KG1 (cell line): ENCODE data around the gene MYNN.
A peak's percentile ranks its signal among the peaks of the same experiment; 100 is the strongest.
"Not testable (repeated sequence)": the region's sequence is repeated elsewhere in the genome, so short reads cannot be mapped to it uniquely, and the experiment has no call there.

Experiments
- DNase-seq: peaks from one replicate; lab custom pipeline; 2025; lab: John Stamatoyannopoulos, UW

Gene MYNN

DNA sequence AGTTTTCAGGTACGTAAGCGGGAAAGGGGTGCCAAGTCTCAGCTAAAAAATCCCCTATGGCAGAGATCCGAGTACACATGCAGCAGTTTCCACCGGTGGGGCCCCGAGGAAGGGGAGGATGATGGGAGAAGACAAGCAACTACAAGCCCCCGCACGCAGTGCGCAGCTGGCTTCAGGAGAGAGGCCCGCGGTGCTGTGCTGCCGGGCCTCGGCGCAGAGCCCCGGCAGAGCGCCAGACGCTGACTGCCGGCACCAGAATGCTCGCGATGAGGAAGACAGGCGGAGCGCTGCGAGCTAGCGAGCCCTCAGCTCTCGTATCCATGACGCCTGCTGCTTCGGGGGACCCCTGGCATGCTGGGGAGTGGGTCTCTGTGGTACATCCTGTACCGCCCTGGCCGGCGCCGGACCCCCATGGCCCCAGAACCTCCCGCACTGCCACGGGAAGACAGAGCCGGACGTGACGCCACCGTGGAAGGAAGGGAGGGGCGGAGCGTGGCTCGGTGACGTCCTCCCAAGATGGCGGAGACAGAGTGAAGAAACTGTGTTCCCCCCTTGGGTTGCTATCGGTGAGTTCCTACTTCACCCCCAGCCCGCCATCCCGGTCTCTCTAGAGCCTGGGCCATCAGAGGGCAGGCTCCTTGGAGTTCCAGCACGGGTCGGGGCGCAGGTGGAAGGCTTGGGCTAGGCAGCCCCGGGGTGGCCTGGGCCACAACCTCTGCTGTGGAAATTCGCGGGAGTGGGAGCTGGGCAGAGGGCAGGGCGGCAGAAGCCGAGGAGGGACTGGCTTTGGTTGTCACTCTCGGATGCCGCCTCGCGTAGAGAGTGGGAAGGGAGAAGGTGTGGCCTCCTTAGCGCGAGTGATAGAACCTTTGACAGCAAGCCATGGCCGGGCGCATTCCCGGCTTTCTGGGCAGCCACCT, at the start of gene MYNN:
Gene MYNN (plus strand): TSS at position 500 of the 920 bp plus-strand sequence. CDS start 900 bp downstream, outside the sequence.
- peak; percentile 88 for DNase-seq

- not testable (repeated sequence) for DNase-seq
Measured at GRCh38 chr3:169731857-169732256, 41.3 kb upstream of the MYNN start.

DNA sequence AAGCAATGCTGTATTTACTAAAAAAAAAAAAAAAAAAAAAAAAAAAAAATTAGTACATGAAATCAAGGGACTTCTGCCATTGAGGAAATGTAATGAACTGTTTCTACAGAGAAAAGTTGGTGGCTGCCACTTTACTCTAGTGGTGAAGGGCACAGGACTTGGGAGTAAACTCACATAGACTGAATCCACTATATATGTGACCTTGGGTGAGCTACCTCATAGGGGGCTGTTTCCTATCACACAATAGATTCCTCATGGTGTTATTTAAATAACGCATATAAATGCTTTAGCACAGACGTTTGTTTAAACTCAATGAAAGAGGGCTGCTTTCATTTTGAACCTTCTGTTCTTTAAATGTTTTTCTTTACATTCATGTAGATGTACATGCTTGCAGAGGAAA, 34.1 kb upstream of the MYNN start:
- no peak for DNase-seq

GRCh38 chr3:169744366-169745054, 28.7 kb upstream of the MYNN start:
- no peak for DNase-seq

DNA sequence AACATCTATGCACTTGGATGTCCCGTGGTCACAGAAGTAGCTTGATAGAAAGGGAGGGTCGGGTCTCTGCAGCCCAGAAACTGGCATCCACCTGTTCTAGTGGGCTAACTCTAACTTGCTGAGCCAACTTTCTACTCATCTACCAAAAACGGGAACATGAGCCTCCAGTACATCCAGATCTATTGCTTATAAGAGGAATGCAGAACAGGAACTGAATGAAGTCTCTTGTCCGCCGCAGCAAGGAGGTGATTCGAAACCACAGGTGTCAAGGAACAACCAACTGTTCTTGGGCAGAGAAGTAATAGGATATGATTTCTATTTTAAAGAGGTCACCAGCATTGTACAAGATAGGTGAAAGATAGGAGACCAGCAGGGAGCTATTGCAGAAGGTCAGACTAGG, 26.3 kb upstream of the MYNN start:
- DNase-seq = no peak

DNA sequence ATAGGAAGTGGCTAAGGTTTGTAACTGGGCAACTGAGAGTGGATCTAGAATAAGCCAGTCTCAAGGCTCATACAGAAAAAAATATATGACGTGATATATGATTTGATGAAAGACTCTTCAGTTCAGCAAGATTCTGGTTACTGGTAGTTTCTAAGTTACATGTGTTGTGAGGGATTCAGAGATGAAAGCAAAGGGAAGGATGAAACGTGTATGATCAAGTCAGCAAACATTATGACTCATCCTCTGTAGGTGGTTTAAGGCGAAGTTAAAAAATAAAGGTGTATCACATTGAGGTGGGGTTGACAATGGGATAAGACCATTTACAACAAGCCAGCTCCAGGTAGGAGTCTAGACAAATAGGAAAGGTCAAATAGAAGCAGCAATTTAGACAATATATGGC, 24.5 kb upstream of the MYNN start:
- no peak for DNase-seq

- DNase-seq = no peak
Measured at GRCh38 chr3:169750665-169751064, 22.5 kb upstream of the MYNN start.

DNA sequence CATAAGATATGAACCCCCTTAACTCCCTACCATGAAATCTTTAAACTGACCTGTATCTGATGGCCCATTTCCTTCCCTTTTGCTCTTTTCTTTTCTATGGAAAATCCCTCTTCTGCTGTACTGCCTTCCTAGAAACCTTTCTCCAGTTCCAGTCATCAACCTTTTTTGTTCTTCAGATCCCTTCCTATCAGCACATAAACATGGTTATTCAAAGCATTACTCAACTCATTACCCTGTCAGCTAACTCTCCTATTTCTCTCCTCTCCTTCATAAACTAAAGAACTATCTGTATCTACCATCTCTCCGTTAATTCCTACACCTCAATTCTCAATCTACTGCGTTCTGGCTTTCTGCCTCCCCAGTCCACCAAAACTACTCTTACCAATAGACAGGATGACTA, 21.3 kb upstream of the MYNN start:
- no peak for DNase-seq

GRCh38 chr3:169754711-169755110, 18.5 kb upstream of the MYNN start:
- DNase-seq = no peak

DNA sequence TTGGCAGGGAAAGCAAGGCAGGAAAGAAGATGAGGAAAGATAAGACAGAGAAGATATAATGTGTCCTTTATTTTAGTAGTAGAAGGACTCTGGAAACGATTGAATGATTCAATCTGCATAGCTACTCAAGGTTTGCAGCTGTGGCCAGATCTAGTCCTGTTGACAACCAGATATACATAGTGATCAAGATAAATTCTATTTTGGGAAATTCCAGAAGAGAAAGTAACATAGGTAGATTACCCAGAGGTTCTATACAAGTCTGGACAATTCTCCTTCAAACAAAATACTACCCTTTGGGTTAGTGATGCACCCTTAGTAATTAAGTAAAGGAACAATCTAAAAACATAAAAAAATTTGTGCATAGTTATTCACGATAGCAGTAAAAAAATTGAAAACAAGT, 17.7 kb upstream of the MYNN start:
- no peak for DNase-seq

GRCh38 chr3:169758359-169758994, 14.7 kb upstream of the MYNN start:
- no peak for DNase-seq

DNA sequence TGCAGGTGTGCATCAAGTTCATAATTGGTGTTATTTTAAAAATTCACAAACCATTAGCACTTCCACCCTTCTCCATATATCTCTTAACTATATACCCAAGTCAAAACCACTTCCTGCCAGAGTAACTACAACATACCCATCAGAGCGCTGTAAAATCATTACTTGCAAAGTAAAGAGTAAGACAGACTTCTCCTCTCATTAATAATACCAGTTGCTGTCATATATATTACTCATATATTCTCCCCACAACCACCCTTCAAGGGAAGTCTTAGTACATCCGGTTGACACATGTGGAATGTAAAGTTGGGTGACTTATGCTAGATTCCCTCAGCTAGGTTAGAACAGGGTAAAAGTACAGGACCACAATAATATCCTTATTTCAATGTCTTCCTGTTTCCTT, 13.9 kb upstream of the MYNN start:
- DNase-seq = no peak

- DNase-seq = no peak
Measured at GRCh38 chr3:169760479-169760878, 12.7 kb upstream of the MYNN start.

GRCh38 chr3:169764312-169764881, 8.8 kb upstream of the MYNN start:
- no peak for DNase-seq

DNA sequence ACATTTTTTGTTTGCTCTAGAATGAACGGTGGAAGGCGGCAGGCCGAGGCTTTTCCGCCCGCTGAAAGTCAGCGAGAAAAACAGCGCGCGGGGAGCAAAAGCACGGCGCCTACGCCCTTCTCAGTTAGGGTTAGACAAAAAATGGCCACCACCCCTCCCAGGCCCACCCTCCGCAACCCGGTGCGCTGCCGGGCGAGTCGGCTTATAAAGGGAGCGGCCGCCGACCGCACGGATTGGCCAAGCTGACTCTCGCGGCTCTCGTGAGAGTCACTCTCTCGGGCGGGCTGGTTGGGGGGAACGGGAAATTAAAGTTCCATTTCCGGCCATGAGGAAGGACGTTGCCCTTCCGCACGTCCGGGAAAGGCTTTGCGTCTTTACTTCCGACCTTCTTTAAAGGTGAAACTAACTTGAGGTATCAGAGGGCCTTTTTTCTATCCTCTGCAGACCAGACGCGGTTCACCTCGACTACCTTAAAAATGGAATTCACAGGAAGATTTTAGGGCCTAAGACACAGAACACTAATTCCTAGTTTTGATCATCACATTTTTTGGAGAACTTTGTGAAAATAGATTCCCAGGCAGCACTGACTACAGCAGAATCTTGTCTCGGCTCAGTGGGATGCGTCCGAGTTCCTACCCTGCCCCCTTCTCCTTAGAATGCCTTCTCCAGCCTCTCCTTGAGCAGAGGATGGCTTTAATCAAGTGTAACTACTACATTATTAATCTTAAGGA, 8.1 kb upstream of the MYNN start, which contains the start of gene TERC:
Gene TERC (minus strand): TSS at position 179 of the 731 bp plus-strand sequence.
- DNase-seq = no peak

DNA sequence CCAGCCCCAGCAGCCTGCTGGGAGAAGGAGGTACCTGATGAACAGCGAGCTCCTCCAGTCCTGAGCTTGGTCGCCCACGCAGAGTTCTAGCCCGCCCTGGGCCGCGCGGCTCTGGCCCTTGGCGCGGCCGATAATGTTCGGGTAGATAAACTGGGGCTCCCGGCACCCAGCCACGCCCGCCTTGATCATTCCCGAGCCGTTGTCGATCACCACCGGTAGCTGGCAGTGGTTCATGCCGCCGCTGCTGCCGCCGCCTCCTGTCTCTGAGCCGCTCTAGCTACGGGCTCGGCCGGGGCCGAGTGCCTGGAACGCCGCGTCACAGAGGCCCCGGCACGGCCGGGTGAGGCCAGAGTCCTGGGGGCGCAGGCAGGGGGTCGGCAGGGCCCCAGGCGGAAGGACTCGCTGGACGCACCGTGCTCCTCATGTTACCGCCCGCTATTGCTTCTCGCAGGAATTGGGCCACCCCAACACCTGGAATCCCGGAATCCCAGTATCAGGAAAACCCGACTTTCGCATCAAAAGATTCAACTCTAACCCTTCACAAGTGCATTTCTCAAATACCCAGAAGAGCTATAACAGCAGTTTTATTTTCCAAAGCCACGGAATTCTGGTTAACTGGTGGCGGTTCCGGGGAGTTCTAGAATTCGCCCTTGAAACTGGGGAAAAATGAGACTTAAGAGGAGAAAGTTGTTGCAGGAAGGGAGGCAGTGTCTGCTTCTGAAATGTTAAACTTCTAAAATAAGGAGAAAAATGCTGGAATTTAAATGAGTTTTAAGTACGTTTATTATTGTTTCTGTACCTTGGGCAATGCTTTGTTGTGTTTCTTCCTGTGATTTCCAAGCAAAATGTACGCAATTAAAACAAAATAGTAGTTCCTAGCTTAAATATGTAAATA, 3.7 kb upstream of the MYNN start, which contains the start of gene ACTRT3:
Gene ACTRT3 (minus strand): TSS at position 275 of the 895 bp plus-strand sequence. CDS start 41 bp downstream, at position 234.
- DNase-seq = peak; percentile 65

DNA sequence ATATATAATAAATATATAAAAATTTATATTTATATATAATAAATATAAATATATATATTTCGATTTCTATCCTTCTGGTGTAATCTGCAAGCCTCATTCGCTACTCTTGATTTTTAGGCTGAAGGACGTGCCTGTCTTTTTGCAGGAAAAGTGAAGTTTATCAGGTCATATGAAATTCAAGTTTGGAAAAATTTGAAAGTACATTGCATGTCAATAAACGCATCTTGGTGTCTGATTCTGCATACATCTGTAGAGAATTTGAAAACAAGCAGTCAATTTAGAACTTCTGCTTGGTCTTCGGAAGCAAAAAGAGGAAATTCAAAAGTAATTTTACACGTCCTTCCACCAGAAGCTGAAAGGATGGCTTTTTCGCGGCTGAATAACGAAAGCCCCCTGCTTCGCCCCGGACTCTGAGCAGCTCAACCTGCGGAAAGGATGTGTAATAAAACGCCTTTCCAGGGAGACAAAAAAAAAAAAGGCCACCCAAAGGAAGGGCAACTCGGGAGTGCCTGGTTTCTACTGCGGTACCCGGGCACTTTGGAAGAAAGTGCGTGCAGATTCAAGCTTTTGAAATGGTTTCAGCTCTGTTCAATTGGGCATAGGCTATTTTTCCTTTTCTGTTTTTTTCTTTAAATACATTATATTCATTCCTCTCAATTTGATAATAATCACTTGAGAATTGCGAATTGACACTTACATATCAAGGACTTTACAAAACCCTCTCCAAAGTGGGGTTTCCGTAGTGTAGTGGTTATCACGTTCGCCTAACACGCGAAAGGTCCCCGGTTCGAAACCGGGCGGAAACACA, 1.5 kb upstream of the MYNN start:
- DNase-seq = peak; percentile 79

DNA sequence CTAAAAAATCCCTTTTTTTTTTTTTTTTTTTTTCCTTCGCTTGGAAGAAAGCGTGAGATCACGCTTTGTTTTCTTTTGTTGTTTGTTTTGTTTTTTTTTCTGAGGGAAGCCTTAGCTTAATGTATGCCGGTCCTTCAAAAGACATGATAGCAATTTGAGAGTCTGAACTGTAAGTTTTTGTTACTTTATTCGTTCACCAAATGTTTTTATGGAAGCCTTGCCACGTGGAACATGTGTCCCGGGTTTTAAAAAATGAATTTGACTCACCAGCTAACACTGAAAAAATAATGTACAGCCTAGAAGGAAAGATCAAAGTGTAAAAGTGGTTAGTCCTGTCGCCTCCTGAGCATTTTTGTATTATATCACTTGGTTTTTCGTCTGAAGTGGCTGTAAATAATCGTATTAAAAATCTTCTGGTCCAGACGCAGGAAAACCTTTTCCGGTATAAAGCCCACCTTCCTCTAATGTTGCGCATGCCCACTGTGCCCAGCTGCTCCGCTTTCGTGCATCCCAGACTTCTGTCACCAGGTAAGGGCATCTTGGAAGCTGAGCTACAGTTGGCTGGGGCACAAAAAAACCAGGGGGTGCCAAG, 795 bp upstream of the MYNN start:
- DNase-seq = peak; percentile 85

DNA sequence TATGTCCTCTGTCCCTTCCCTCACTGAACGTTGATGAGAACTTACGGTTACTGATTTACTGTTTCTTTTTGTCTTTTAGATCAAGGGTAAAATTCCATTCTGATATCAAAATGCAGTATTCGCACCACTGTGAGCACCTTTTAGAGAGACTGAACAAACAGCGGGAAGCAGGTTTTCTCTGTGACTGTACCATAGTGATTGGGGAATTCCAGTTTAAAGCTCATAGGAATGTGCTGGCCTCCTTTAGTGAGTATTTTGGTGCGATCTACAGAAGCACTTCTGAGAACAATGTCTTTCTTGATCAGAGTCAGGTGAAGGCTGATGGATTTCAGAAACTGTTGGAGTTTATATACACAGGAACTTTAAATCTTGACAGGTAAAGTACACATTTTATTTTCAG, 990 bp downstream of the MYNN start:
- no peak for DNase-seq
